GM12801 (cell line): ENCODE measurements around the gene MYL12B.

Source experiments
- CTCF ChIP-seq: IDR thresholded peaks from one replicate; pipeline ENCODE4 v1.5.1; 2011; ENCODE audit warnings: control low read depth; ENCODE audit not compliant: insufficient read length; ENCODE audit errors: extremely low read depth

MYL12B gene

GRCh38 chr18:3266062-3266608 is 4.2 kb downstream of the MYL12B start:
- TF ChIP-seq CTCF, result no peak

- TF ChIP-seq CTCF, result no peak
These were observed 6.4 kb downstream of the MYL12B start for GRCh38 chr18:3268306-3268705.

GRCh38 chr18:3269241-3269913 is 7.4 kb downstream of the MYL12B start:
- TF ChIP-seq CTCF, result no peak

- TF ChIP-seq CTCF, result no peak
These were observed 8.0 kb downstream of the MYL12B start for GRCh38 chr18:3269914-3270299.

GRCh38 chr18:3273042-3273441 is 11.1 kb downstream of the MYL12B start:
- no peak for TF ChIP-seq CTCF

GRCh38 chr18:3279201-3280185 is 17.6 kb downstream of the MYL12B start:
- TF ChIP-seq CTCF, result no peak
